Breast epithelium (tissue), 3 donors: ENCODE data around the gene CLIC6.

Source experiments
- POLR2A ChIP-seq: fragments of 450-650 bp; IDR thresholded peaks from one replicate; pipeline ENCODE4 v1.6.1; 2016; ENCODE audit warnings: antibody characterized with exemption, mild to moderate bottlenecking, moderate library complexity
- TF ChIP-seq, protein P1 (sequence below), 3 donors: fragments of 450-650 bp; IDR thresholded peaks; one replicate each; pipeline ENCODE4 v1.5.1; 2016 to 2017; ENCODE audit warnings: antibody characterized with exemption in 3 of 3, mild to moderate bottlenecking in 3 of 3, moderate library complexity in 3 of 3

GRCh38 chr21:34692458-34693020, 23.7 kb downstream of the CLIC6 start:
- TF ChIP-seq, protein P1, sequence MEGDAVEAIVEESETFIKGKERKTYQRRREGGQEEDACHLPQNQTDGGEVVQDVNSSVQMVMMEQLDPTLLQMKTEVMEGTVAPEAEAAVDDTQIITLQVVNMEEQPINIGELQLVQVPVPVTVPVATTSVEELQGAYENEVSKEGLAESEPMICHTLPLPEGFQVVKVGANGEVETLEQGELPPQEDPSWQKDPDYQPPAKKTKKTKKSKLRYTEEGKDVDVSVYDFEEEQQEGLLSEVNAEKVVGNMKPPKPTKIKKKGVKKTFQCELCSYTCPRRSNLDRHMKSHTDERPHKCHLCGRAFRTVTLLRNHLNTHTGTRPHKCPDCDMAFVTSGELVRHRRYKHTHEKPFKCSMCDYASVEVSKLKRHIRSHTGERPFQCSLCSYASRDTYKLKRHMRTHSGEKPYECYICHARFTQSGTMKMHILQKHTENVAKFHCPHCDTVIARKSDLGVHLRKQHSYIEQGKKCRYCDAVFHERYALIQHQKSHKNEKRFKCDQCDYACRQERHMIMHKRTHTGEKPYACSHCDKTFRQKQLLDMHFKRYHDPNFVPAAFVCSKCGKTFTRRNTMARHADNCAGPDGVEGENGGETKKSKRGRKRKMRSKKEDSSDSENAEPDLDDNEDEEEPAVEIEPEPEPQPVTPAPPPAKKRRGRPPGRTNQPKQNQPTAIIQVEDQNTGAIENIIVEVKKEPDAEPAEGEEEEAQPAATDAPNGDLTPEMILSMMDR (IDR thresholded peaks at IDR 0.05) = no peak
- no peak for TF ChIP-seq POLR2A
